AG08395 (cell line): ENCODE measurements around the gene NFATC4.
"Not testable (repeated sequence)": the region's sequence is repeated elsewhere in the genome, so short reads cannot be mapped to it uniquely, and the experiment has no call there.

Source experiments
- DNase-seq: peaks from one replicate; pipeline ENCODE4 v3.0.0; 2012; ENCODE audit warnings: mixed read lengths, low spot score

The NFATC4 gene

DNA sequence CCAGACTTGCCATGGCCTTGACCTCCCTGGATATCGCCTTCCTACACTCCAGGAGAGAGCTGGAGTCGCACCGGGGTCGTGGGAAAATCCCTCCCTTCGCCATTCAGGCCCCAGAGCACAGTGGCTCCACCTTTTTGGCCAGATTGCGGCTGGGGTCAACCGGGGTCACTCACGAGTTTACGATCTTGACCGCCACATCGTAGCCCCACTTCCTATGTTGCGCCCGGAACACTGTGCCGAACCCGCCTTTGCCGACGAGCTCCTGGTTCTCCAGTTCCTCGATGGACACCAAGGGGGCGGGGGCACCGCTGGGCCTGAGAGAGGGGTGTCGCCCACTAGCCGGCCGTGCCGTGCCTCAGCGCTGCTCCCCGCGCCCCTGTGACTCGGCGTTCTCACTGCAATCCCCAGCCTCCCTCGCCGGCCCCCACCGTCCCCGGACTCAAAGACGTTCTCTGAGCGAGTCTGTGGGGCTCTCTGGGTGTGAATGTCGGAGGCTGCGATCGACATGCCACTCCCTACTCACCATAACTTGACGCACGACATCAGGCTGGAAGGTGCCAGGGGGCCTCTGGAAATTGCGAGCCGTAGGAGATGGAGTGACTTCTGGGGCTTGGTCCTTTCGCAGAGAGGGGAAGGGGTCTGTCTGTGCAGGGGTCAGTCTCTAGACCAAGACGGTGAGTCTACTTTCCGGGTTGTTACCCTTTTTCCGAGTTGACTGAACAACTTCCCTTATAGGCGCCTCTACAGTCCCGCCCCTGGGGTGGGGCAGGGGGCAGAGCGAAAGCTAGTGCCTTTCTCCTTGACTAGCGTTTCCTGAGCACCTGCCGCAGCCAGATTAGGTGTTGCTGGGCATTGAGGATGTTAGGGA lies 28.5 kb upstream of the NFATC4 start, which contains the start of gene RIPK3:
Gene RIPK3 (minus strand): TSS at position 708 of the 868 bp plus-strand sequence. CDS start 165 bp downstream, at position 543.
- no peak for DNase-seq

DNA sequence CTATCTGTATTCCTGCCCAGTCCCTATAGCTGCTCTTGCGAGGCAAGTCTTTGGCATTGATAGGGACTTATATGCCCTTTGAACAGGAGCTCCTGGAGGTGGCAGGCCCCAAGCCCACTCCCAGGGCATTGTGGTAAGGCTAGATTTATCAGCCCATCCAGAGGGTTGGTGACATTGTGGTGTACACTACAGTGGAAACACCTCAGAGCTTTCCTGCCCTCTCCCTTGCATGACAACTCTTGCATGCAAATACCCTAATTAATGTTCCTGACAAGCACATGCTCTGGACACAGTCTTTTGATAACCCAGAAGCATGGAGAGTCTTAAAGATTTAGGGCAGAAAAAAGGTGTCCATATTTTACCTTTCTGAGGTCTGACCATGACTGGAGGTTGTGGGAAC lies 27.4 kb upstream of the NFATC4 start:
- no peak for DNase-seq

DNA sequence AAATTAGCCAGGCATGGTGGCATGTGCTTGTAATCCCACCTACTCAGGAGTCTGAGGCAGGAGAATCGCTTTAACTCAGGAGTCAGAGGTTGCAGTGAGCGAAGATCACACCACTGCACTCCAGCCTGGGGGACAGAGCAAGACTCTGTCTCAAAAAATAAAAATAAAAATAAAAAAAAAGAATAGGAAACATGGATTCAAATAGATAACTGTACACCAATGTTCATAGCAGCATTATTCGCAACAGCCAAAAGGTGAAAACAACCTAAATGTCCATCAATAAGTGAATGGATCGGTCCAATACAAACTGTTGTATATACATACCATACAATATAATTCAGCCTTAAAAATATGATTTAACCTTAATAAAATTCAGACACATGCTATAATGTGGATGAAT lies 25.1 kb upstream of the NFATC4 start:
- no peak for DNase-seq

DNA sequence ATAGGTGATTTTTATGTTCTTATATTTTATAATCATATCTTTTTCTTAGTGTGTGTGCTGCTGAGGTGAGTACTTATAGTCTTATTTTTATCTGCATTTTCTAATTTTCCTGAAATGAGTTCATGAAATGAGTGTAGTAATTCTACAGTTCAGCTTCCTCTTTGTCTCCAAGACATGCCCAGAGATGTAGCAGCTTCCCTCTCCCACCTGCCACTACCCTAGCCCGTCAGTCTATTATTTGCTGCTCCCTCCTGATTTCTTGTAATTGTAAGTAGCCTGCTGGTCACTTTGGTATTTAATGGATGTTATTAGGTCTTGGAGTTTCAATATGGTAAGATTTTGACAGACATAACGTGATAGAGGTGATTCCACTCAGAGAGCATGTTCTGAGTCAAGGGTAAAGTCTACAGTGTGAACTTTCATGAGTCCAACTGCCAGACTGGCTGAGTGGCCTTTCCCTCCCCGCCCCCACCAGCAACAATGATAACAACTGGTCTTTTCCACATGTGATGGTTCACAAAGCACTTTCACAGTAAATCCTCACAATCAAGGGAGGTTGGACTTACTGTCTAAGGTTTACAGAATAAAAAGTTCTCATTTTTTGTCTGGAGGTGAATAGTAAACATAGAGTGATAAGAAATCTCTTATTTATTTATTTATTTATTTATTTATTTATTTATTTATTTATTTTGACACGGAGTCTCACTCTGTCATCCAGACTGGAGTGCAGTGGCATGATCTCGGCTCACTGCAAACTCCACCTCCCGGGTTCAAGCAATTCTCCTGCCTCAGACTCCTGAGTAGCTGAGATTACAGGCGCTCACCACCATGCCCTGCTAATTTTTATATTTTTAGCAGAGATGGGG lies 24.0 kb upstream of the NFATC4 start:
- DNase-seq: no peak

DNA sequence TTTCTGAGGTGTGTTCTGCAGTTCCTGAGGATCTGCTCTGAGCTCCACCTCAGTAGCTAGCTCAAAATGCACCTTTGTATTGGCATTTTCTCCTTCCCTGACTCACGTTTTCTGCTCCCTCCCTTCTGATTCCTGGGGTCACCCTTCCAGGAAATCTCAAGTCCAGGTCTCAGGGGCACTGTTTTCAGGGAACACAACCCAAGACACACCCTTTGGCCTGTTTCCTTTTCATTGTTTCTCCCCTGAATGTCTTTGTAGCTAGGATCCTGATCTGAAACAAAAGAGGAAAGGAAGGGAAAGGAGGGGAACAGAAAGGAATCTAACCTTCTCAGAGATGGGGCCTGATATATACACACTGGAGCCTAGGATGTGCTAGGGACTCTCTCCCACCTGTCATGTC lies 20.9 kb upstream of the NFATC4 start:
- no peak for DNase-seq

DNA sequence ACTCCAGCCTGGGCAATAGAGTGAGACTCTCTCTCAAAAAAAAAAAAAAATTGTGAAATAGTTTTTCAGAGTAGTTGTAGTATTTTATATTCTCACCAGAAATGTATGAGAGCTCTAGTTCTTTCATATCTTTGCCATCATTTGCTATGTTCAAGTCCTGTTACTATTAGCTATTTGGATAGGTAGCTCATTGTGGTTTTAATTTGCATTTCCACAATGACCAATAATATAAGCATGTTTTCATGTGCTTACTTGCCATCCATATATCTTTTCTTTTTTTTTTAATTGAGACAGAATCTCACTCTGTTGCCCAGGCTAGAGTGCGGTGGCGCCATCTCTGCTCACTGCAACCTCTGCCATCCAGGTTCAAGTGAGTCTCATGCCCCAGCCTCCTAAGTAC lies 19.8 kb upstream of the NFATC4 start:
- no peak for DNase-seq

DNA sequence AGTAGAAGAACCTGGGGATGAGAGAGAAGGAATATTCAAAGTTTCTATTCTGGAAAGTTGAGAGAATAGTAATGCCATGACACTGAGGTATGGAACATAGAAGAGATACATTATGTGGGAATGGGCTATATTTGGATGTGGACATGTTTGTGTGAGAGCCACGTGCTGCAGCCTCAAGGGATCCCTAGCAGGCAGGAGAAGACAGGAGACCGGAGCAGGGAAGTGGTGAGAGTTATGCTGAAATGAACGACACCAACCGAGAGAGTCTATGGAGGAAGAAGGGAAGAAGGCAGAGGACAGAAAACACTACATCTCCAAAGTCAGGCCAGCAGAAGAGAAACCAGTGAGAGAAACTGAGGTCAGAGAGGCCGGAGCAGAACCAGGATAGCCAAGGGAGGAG lies 18.2 kb upstream of the NFATC4 start:
- DNase-seq: no peak

DNA sequence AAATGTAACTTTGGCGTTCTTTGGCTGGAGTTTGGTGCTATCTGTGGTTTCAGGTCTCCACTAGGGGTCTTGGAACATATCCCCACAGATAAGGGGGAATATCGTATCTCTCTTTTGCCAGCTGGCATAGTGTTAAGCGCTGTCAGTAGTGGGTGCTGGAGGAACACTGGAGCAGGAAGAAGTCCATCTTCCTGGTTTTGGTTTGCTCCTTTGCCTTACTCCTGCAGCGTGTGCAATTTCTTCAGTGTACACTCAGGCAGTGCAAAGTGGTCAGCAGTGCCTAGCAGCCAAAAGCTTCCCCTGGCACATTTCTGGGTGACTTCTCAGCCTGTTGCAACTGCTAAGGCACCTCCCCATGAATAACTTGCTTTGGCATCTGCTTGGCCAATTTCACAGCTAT lies 16.5 kb upstream of the NFATC4 start:
- peak; percentile 40 for DNase-seq

DNA sequence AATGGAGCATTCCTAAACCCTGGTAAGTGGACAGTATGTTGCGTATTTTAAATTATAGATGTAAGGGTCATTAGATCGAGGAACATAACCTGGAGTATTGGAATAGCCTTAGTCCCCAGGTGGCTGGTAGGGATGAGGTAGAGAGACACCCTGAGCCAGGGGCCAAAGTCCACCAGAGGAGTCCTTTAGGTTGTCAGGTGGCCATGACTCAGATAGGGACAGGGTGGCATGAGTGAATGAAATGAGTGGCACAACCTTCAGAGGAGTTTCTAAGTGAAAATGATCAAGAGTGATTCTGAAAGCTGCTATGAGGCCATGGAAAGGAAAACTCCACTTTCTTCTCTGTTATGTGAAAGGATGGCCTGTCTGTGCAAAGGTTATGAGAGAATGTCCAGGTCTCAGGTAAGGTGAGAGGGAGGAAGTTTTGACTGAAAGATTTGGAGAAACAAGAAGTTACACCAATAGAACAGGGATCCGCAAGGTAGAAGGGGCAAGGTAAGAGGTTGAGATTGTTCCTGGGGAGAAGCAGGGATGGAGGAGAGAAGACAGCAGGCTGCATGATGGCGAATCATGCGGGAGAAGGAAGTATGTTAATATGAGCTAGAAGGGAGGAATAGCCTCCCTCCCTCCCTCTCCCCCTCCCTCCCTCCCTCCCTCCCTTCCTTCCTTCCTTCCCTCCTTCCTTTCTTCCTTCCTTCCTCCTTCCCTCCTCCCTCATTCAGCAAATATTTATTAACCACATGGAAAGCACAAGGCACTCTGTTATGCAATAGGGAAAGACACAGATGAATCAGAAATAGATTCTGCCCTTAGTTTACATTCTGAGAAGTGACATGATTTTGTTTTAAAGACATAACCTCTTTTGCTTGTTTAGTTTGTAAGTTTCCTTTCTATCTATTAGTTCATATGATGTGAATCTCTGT lies 14.2 kb upstream of the NFATC4 start:
- DNase-seq: peak; percentile 44

DNA sequence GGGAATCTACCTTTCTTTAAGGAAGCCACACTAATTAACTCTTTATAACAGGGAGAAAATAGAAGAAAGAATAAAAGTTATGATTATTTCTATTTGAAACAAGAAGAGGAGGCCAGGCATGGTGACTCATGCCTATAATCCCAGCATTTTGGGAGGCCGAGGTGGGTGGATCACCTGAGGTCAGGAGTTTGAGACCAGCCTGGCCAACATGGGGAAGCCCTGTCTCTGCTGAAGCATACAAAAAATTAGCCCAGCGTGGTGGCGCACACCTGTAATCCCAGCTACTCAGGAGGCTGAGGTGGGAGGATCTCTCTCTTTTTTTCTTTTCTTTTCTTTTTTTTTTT lies 13.5 kb upstream of the NFATC4 start:
- not testable (repeated sequence) for DNase-seq

DNA sequence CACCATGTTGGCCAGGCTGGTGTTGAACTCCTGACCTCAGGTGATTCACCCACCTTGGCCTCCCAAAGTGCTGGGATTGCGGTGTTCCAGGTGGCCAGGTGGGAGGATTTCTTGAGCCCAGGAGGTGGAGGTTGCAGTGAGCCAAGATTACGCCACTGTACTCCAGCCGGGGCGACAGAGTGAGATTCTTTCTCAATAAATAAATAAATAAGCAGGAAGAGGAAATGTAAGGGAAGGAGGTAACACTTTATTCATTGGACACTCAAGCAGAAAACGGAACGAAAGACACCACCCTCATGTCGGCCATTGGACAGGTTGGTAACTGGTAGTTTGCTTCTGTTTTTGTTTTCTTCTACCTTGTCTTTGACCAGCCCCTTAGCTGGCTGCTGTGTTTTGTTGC lies 13.0 kb upstream of the NFATC4 start:
- DNase-seq: no peak

DNA sequence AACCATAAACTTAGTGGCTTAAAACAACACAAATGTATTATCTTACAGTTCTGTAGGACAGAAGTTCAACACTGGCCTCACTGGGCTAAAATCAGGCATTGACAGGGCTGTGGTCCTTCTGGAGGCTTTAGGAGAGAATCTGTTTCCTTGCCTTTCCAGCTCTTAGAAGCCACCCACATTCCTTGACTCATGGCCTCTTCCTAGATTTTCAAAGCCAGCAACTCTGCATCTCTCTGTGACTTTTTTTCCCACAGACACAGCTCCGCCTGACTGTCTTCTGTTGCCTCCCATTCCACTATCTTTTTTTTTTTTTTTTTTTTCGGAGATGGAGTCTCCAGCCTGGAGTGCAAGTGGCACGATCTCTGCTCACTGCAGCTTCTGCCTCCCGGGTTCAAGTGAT lies 11.8 kb upstream of the NFATC4 start:
- no peak for DNase-seq

DNA sequence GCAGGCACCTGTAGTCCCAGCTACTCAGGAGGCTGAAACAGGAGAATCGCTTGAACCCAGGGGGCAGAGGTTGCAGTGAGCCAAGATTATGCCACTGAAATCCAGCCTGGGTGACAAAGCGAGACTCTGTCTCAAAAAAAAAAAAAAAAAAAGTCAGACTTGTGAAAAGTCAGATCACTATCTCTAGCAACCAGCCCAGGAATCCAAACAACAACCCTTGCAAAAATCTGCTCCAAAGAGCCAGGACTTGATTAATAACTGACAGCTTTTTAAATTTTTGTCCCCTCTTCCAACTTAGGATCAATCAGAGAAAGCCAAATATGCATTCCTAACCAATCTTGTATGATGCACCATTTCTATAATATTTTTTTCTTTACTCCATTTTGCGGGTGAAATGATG lies 7.7 kb upstream of the NFATC4 start:
- no peak for DNase-seq

DNA sequence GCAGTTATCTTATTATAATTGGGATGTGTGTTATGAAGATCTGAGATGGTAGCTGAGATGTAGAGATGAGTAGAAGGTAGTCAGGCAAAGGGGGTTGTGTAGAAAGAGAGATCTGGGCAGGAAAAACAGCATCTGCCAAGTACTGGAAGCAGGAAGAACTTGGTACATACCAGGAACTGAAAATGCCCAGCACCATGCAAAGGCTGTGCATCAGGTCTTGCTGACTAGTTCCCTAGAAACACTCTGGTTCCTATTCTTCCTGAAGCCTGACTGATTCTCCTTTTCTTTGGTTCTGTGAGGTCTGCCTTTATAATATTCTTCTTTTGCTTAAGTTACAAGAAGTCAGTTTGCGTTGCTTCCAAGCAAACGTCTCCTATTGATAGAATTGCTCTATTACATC lies 6.7 kb upstream of the NFATC4 start:
- DNase-seq: no peak

DNA sequence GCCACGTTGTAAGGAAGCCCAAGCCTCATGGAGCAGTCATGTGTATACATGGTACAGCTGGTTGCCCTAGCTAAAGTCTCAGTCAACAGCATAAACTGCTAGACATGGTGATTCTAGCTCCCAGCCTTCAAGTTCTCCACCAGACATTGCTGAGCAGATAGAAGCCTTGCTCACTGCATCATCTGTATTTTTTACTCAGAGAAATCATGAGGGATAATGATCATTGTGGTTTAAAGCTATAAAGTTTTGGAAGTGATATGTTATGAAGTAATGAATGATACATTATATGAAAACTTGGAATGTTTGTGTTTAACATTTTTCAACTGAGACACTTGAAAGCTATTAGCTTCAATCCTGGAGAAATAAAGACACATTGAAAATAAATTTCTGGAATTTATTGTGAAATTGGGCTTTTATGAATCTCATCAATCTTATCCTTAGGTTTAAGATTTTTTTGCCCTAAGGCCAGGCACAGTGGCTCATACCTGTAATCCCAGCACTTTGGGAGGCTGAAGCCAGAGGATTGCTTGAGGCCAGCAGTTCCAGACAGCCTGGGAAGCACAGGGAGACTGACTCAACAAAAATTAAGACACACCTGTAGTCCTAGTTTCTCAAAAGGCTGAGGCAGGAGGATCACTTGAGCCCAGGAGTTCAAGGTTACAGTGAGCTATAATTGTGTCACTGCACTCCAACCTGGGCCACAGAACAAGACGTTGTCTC lies 5.6 kb upstream of the NFATC4 start:
- peak; percentile 32 for DNase-seq

DNA sequence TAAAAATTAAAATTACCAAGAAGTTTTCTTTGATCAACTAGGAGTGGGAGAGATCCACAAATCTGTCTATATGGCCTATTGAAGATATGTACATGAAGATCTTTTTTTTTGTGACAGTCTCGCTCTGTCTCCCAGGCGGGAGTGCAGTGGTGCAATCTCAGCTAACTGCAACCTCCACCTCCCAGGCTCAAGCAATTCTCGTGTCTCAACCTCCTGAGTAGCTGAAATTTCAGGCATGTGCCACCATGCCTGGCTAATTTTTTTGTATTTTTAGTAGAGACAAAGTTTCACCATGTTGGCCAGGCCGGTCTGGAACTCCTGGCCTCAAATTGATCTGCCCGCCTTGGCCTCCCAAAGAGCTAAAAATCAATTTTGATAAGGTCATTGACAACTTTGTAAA lies 4.6 kb upstream of the NFATC4 start:
- DNase-seq: no peak

DNA sequence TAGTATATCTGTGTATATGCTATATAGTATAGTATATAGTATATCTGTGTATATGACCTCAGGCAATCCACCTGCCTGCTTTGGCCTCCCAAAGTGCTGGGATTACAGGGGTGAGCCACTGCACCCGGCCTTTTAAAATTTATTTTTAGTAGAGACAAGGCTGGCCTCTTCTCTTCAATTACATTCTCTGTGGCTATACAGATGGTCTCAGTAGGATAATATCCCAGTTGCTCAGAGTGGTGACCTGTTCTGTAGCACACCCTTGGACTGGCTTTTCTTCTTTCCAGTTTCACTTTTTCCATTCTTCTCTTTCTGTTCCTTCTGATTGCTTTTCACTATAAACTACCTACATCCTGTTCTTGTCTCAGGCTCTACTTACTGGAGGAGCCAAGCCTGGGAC lies 3.1 kb upstream of the NFATC4 start:
- no peak for DNase-seq

DNA sequence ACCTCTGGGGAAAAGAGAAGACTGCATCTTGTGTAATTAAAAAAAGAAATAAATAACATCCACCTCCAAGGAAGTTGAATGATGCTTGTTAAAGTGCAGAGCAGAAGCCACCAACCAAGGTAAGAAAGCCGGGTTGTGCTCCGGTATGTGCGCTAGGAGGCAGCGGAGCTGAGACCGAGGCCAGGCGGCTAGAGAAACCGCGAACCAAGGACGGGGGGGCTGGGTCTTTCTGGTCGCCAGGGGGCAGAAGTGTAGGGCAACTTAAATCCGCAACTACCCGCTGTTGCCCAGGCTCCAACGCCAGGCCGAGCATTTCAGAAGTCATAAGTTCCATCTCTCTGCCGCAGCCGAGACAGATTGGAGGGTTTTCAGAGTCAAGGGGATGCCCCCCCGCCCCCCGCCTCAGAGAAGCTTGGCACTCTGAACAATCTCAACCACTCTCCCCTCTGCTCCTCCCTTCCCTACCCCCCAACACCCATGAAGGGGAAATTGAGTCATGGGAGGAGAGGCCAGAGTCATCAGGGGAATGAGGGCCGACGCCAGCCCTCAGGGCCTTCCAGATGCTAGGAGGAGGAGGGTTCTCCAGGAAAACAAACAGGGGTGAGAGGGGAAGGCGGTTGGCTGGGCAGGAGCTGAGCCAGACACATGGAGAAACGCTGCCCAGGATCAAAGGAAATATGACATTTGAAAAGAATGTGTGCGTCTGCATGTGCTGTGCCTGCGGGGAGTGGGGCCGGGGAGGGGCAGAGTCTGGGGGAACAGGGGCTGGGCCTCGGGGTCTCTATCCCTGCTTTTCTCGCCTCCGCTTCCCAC lies 2.2 kb upstream of the NFATC4 start:
- DNase-seq: peak; percentile 77

DNA sequence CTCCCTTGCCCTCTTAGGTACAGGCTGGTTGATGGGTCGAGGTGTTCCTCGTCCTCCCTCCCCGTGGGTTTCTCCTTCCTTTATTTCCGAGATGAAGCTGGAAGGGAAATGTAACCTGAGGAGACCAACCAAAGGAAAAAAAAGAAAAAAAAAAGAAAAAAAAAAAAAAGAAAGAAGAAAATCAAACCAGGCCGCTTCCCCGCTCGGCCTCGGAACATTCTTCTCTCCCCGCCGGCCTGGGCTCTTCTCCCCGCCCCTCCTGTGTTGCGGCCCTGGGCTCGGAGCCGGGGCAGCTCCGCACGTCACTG lies 1.6 kb upstream of the NFATC4 start:
- DNase-seq: no peak

DNA sequence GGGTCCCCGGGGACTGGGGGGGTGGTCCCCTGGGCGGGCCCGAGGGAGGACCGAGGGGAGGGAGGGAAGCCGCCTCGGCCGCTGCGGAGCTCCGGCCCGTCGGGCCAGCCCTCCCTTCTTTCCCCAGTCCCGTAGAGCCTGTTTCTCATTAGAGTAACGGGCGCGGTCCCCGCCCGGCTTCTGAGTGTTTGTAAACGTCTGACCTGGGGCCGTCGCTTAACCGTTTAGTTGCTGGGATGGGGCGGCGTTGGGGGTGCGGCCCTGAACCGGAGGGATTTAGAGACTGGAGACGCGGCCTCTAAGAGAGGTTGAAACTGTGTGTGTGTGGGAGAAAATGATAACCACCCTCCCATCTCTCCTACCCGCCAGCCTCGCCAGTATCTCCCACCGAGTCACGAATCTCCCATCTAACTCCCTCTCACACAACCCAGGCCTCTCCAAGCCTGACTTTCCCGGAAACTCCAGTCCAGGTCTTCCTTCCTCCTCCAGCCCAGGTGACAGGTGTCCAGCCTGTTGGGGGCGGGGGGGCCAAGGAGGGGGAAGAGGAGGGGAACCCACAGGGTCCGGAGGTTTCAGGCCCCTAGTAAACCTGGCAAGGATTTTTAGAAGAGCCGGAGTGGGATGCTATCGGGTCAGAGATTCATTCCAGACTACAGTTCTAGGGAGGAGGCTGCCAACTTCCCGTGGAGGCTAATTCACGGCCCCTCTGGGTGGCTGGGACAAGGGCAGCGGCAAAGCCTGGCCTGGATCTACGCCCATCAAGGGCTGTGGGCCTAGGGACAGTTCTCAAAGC lies 1.1 kb upstream of the NFATC4 start:
- peak; percentile 92 for DNase-seq
